Measurements from ENCODE around the gene HDHD5.
"Not testable (repeated sequence)": the region's sequence is repeated elsewhere in the genome, so short reads cannot be mapped to it uniquely, and the experiment has no call there.

Gene HDHD5

DNA sequence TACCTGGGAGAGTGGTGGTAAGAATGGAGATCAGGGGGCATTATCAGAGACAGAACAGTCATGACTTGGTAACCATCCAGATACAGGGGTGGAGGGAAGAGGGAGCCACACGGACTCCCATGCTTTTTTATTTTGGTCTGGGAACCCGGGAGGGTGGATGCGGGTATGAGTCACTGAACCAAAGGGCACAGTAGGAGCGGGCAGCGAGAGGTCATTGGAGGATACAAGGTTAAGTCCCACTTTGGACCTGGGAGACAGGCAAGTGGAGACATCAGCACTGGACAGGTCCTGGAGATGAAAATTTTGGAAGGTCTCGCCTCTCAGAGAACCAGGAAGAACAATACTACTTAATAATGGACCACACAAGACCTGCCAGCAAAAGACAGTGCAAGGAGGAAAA, 6.7 kb downstream of the HDHD5 start:
- Histone ChIP-seq H3K9ac (ENCODE audit: low read depth, low read length) (no peak overlapping the region), H3K27ac (ENCODE audit: low read depth, low read length) (no peak overlapping the region), H3K9me3 (ENCODE audit: insufficient read depth, low read depth, low read length) (no peaks in the 10 kb centered on the region), H3K4me1 (ENCODE audit: insufficient read depth, low read length) (peaks cover 2% of the 10 kb centered on the region), H3K4me3 (ENCODE audit: low read length) (no peak overlapping the region), H3K27me3 (ENCODE audit: insufficient read depth, low read length) (no peaks in the 10 kb centered on the region), H3K36me3 (ENCODE audit: insufficient read depth, low read length) (peaks cover 20% of the 10 kb centered on the region)
- 92% methylated on average over 6 of the region's 6 CpGs for WGBS

DNA sequence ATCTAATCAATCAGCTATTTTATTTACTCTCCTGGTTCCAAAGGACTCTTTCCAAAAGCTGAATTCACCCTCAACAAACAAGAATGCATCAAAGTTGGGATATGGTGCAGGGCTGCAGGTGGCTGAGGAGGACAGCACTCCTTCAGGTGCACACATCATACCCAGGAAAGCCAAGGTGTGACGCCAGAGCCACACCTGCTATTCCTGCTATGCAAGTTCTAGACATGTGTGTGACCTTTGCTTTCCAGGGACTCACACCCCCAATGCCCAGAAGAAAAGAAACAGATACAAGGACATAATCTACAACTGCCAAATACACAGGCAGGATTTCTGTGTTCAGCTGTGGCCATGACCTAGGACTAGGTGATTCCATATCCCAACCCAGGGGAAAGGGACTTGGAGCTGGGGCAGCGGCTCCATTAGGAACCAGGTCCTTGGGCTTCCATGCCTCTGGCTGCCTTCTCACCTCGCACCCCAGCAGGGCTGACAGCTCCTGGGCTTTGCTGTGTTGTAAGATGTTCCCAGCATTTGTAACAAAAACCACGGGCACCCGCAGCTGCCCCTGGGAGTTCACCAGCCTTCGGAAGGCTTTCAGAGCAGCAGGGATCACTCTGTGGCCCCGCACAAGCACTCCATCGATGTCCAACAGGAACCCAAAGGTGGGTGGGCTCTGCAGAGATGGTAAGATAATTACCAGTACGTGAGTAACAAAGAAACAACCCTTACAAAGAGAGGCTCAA, 9.8 kb downstream of the HDHD5 start:
- H3K27me3 ChIP-seq (ENCODE audit: insufficient read depth, low read length) = no peaks in the 10 kb centered on the region
- no peaks in the 10 kb centered on the region for H3K9me3 ChIP-seq (ENCODE audit: insufficient read depth, low read depth, low read length)
- H3K36me3 ChIP-seq (ENCODE audit: insufficient read depth, low read length) = peaks cover 28% of the 10 kb centered on the region
- WGBS = 96% methylated on average over 8 of the region's 9 CpGs
- no peak overlapping the region for H3K27ac ChIP-seq (ENCODE audit: low read depth, low read length)
- H3K4me1 ChIP-seq (ENCODE audit: insufficient read depth, low read length) = no peaks in the 10 kb centered on the region
- H3K9ac ChIP-seq (ENCODE audit: low read depth, low read length) = no peak overlapping the region
- no peak overlapping the region for H3K4me3 ChIP-seq (ENCODE audit: low read length)

DNA sequence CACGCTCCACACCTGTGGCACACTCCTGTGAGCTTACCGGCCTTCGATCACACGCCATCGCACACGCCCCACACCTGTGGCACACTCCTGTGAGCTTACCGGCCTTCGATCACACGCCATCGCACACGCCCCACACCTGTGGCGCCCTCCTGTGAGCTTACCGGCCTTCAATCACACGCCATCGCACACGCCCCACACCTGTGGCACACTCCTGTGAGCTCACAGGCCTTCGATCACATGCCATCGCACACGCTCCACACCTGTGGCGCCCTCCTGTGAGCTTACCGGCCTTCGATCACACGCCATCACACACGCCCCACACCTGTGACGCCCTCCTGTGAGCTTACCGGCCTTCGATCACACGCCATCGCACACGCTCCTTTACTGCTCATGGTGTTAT, 11.6 kb downstream of the HDHD5 start:
- H3K9me3 ChIP-seq (ENCODE audit: insufficient read depth, low read depth, low read length); H3K4me3 ChIP-seq (ENCODE audit: low read length); H3K27me3 ChIP-seq (ENCODE audit: insufficient read depth, low read length); H3K4me1 ChIP-seq (ENCODE audit: insufficient read depth, low read length); H3K9ac ChIP-seq (ENCODE audit: low read depth, low read length); H3K27ac ChIP-seq (ENCODE audit: low read depth, low read length): not testable (repeated sequence)
- WGBS = 96% methylated on average over 30 of the region's 30 CpGs
- peaks cover 45% of the 10 kb centered on the region for H3K36me3 ChIP-seq (ENCODE audit: insufficient read depth, low read length)

DNA sequence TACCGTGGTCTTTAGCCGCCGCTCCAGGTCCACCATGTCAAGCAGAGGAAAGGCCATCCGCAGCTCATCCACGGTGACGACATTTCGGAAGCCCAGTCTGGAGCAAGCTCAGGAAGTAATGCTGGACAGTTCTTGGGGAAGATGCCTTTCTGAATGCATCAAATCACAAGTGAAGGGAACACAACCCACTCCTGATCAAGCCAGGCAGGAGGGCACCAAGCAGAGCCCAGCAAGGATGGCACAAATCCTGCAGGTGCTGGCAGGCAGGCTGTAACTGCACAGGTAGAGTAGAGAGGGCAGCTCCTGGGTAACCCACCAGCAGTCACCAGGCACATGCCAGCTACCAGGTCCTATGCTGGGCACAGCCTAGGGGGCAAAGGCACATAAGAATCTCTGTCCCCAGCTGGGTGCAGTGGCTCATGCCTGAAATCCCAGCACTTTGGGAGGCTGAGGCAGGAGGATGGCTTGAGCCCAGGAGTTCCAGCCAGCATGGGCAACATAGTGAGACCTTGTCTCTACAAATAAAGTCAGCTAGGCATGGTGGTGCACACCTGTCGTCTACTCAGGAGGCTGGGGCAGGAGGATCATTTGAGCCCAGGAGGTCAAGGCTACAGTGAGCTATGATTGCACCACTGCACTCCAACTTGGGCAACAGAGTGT, 13.9 kb downstream of the HDHD5 start:
- WGBS = 86% methylated on average over 8 of the region's 8 CpGs
- Histone ChIP-seq H3K36me3 (ENCODE audit: insufficient read depth, low read length) (peaks cover 68% of the 10 kb centered on the region), H3K4me1 (ENCODE audit: insufficient read depth, low read length) (no peaks in the 10 kb centered on the region), H3K27me3 (ENCODE audit: insufficient read depth, low read length) (no peaks in the 10 kb centered on the region), H3K9ac (ENCODE audit: low read depth, low read length) (no peak overlapping the region), H3K4me3 (ENCODE audit: low read length) (no peak overlapping the region), H3K9me3 (ENCODE audit: insufficient read depth, low read depth, low read length) (no peaks in the 10 kb centered on the region), H3K27ac (ENCODE audit: low read depth, low read length) (no peak overlapping the region)

DNA sequence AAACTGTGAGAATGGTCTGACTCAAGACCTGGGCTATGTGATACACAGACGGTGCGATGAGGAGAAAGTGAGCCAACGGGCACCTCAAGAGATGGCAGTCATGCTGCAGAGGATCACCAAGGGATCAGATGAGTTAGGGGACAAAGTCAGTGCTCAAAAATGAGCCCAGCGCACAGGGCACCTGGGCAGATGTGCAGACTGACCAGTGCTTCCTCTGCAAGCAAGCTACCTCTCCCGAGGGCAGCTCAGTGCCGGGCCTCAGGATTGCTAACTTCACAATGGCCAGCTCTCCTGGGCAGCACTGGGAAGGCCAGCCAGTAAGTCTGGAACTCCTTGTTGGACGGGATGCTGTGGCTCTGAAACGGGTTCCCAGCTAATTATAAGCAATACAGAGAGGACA, 15.3 kb downstream of the HDHD5 start:
- Histone ChIP-seq H3K9me3 (ENCODE audit: insufficient read depth, low read depth, low read length) (no peaks in the 10 kb centered on the region), H3K27me3 (ENCODE audit: insufficient read depth, low read length) (no peaks in the 10 kb centered on the region), H3K27ac (ENCODE audit: low read depth, low read length) (no peak overlapping the region), H3K4me1 (ENCODE audit: insufficient read depth, low read length) (no peaks in the 10 kb centered on the region), H3K4me3 (ENCODE audit: low read length) (no peak overlapping the region), H3K9ac (ENCODE audit: low read depth, low read length) (no peak overlapping the region), H3K36me3 (ENCODE audit: insufficient read depth, low read length) (peaks cover 71% of the 10 kb centered on the region)
- 95% methylated on average over 8 of the region's 8 CpGs for WGBS

DNA sequence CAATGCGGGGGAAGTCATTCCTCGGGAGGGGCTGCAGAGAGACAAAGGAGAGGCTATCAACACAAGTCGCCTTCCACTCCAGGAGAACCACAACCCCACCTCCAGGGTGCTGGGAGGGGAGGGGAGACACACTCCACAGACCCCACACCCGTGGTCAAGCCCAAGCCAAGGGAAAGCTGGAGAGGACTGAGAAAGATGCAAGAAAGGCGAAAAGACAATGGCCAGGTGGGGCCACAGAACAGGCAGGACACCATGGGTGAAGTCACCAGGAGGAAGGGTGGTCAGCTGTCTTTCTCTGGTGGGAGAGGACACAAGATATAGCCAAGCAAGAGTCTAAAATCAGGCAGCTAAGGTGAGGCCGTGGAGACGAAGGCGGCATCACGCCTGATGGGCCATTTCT, 16.0 kb downstream of the HDHD5 start:
- Histone ChIP-seq H3K4me1 (ENCODE audit: insufficient read depth, low read length) (no peaks in the 10 kb centered on the region), H3K27ac (ENCODE audit: low read depth, low read length) (no peak overlapping the region), H3K36me3 (ENCODE audit: insufficient read depth, low read length) (peaks cover 71% of the 10 kb centered on the region), H3K4me3 (ENCODE audit: low read length) (no peak overlapping the region), H3K9ac (ENCODE audit: low read depth, low read length) (no peak overlapping the region), H3K9me3 (ENCODE audit: insufficient read depth, low read depth, low read length) (no peaks in the 10 kb centered on the region), H3K27me3 (ENCODE audit: insufficient read depth, low read length) (no peaks in the 10 kb centered on the region)
- 95% methylated on average over 8 of the region's 9 CpGs for WGBS

DNA sequence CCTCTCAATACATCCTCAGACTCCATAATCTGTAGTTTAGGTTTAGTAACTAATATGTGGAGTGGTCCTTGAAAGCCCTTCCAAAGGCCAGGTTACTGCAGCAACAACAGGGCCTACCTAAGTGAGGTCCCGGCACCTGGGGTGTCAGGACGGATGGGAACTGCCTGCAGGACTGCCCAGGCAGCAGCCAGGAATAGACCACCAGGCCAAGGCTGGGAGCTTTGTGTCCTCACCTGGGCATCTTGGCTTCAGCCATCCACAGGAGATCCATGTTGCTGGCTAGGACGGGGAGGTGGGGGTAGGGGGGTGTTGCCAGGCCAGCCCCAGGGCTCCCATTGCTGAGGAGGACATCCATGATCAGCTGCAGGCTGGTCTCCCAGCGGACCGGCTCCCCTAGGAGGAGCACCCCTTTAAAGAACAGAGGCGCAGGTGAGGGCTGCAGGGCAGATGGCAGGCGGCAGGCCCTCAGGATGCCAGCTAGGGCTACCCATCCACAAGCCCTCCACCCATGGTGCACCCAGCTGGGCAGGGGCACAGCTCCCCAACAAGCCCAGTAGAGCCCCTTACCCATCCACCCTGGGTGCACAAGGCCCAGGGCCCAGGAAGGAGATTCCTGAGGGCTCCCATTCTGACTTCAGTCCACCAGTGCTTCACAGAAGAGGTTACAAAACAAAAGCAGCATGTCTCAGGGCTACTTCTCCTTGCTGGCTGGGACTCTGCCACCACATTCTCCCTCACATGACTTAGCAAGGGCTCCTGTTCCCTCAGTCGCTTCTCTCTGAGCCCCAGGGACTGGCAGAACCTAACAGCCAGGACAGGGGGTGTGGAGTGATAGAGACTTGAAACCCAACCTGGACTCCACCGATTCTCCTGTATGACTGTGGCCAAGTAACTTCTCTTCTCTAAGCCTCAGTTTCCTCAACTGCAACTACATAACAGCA, 18.0 kb downstream of the HDHD5 start:
- H3K4me3 ChIP-seq (ENCODE audit: low read length) = no peak overlapping the region
- H3K4me1 ChIP-seq (ENCODE audit: insufficient read depth, low read length) = no peaks in the 10 kb centered on the region
- H3K9ac ChIP-seq (ENCODE audit: low read depth, low read length) = no peak overlapping the region
- H3K36me3 ChIP-seq (ENCODE audit: insufficient read depth, low read length) = peaks cover 71% of the 10 kb centered on the region
- WGBS = 95% methylated on average over 9 of the region's 9 CpGs
- H3K27me3 ChIP-seq (ENCODE audit: insufficient read depth, low read length) = no peaks in the 10 kb centered on the region
- no peaks in the 10 kb centered on the region for H3K9me3 ChIP-seq (ENCODE audit: insufficient read depth, low read depth, low read length)
- no peak overlapping the region for H3K27ac ChIP-seq (ENCODE audit: low read depth, low read length)

DNA sequence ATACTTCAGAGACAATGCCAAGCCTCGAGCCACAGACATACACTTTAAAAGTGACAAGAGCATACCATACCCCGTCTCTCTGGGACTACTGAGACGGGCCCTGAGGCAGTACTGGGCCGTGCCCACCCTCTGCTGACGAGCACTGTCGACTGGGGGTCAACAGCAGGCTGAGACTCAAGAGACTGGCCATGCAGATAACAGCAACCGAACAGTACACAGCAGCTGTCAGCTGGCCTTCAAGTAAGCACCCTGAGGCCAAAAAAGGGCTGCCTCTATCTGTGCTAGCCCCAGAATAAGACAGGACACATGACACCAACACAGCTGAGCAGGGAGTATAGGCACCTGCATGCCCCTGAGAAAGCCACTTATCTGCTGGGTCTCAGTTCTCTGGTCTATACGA, 19.1 kb downstream of the HDHD5 start:
- Histone ChIP-seq H3K27me3 (ENCODE audit: insufficient read depth, low read length) (no peaks in the 10 kb centered on the region), H3K27ac (ENCODE audit: low read depth, low read length) (no peak overlapping the region), H3K4me3 (ENCODE audit: low read length) (no peak overlapping the region), H3K36me3 (ENCODE audit: insufficient read depth, low read length) (peaks cover 69% of the 10 kb centered on the region), H3K9me3 (ENCODE audit: insufficient read depth, low read depth, low read length) (no peaks in the 10 kb centered on the region), H3K4me1 (ENCODE audit: insufficient read depth, low read length) (no peaks in the 10 kb centered on the region), H3K9ac (ENCODE audit: low read depth, low read length) (no peak overlapping the region)
- WGBS = 93% methylated on average over 8 of the region's 8 CpGs

DNA sequence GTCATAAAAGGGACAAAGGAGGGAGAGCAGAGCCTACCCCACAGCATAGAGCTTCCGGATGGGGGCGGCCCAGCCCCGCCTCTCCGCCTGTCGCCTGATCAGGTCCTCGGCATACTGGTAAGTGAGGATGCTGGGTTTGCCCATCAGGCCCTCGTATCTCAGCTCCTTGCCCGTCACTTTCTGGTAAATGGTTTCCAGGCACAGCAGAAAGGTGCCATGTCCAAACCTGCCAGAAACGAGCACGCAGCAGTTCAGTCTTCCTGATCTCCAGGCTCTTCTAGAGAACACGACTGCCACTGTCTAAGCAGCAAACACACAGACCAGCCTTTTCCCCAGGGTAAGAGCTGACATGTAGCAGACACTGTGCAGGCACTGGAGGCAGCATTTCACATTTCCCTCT, 20.6 kb downstream of the HDHD5 start:
- Histone ChIP-seq H3K4me3 (ENCODE audit: low read length) (no peak overlapping the region), H3K27me3 (ENCODE audit: insufficient read depth, low read length) (no peaks in the 10 kb centered on the region), H3K27ac (ENCODE audit: low read depth, low read length) (no peak overlapping the region), H3K9ac (ENCODE audit: low read depth, low read length) (no peak overlapping the region), H3K9me3 (ENCODE audit: insufficient read depth, low read depth, low read length) (no peaks in the 10 kb centered on the region), H3K36me3 (ENCODE audit: insufficient read depth, low read length) (peaks cover 59% of the 10 kb centered on the region), H3K4me1 (ENCODE audit: insufficient read depth, low read length) (no peaks in the 10 kb centered on the region)
- 96% methylated on average over 11 of the region's 11 CpGs for WGBS

DNA sequence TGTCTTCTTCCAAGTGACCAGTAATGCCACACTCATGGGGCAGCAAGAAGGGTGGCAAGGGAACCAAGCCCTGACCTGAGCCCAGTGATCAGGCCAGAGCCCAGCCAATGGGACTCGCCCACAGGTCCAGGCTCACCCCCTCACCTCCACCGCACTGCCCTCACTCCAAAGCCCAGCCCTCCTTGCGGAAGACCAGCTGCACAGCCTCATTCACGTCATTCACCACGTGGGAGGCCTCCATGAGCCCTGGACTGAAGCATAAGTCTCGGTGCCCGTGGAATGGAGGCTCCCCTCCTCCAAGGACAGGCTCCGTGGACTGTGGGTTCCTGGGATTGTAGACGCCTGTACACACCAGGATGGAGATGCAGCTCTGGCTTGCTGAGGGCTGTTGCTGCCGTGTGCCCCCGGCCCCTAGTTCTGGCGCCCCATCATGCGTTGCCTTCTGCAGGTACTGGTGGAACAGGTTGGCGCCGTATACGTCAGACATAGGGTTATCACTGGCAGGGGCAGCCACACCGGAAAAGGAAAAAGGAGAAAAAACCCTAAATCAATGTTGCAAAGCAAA, 21.1 kb downstream of the HDHD5 start:
- WGBS = 93% methylated on average over 17 of the region's 17 CpGs
- Histone ChIP-seq H3K9me3 (ENCODE audit: insufficient read depth, low read depth, low read length) (no peaks in the 10 kb centered on the region), H3K9ac (ENCODE audit: low read depth, low read length) (no peak overlapping the region; the same call in 1 of the 2 replicates), H3K36me3 (ENCODE audit: insufficient read depth, low read length) (peaks cover 53% of the 10 kb centered on the region), H3K4me1 (ENCODE audit: insufficient read depth, low read length) (no peaks in the 10 kb centered on the region), H3K4me3 (ENCODE audit: low read length) (no peak overlapping the region), H3K27me3 (ENCODE audit: insufficient read depth, low read length) (no peaks in the 10 kb centered on the region), H3K27ac (ENCODE audit: low read depth, low read length) (no peak overlapping the region)

DNA sequence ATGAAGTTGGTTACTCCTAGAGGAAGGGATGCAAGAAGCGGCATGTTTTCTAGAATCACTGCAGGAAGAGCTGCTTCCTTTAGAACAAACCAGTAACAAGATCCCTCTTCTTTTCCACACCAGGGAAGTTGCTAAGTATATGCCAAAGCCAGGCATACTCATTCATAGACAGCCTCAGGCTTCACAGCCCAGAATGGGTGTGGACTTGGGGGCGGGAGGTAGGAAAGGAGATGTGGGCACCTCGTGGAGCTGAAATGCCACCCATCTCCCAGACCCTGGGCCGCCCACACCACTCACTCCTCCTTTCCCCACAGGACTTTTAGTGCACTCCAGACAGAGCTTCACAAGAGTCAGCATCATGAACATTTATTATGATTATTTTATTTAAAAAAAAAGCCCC, 21.9 kb downstream of the HDHD5 start:
- H3K9me3 ChIP-seq (ENCODE audit: insufficient read depth, low read depth, low read length) = no peaks in the 10 kb centered on the region
- no peaks in the 10 kb centered on the region for H3K27me3 ChIP-seq (ENCODE audit: insufficient read depth, low read length)
- 0 out of 2 replicates have a peak, but pooled peaks cover under 1% of the 10 kb centered on the region for H3K4me1 ChIP-seq (ENCODE audit: insufficient read depth, low read length)
- H3K9ac ChIP-seq (ENCODE audit: low read depth, low read length) = no peak overlapping the region
- H3K4me3 ChIP-seq (ENCODE audit: low read length) = no peak overlapping the region
- H3K36me3 ChIP-seq (ENCODE audit: insufficient read depth, low read length) = peaks cover 45% of the 10 kb centered on the region
- no peak overlapping the region for H3K27ac ChIP-seq (ENCODE audit: low read depth, low read length)
- 100% methylated on average over 3 of the region's 4 CpGs for WGBS
